RCC 7860 (cell line): ENCODE measurements around the gene CACNB1.

Experiments
- DNase-seq: peaks from one replicate; pipeline ENCODE4 v3.0.0-alpha.2; 2015; ENCODE audit warnings: low spot score
- FAIRE-seq: peaks from 2 replicates; lab custom pipeline; 2012; peaks lifted over from hg19 to GRCh38; lab: Jason Lieb, UNC

Gene CACNB1

GRCh38 chr17:39153599-39154051, 43.8 kb downstream of the CACNB1 start:
- DNase-seq (peak; percentile 93), FAIRE-seq (no peak)

GRCh38 chr17:39151943-39152818, 45.3 kb downstream of the CACNB1 start:
- DNase-seq (peak; percentile 6), FAIRE-seq (no peak)

GRCh38 chr17:39151150-39151942, 46.1 kb downstream of the CACNB1 start, which contains the start of gene PLXDC1:
Gene PLXDC1, minus strand, starts transcription at chr17:39151637. Its CDS starts 200 bp downstream, at chr17:39151437.
- no peak for DNase-seq
- no peak for FAIRE-seq

- FAIRE-seq (no peak), DNase-seq (no peak)
Measured at GRCh38 chr17:39150795-39151149, 46.7 kb downstream of the CACNB1 start.

GRCh38 chr17:39150104-39150634, 47.3 kb downstream of the CACNB1 start:
- DNase-seq, result no peak
- FAIRE-seq, result no peak

- FAIRE-seq (no peak), DNase-seq (no peak)
Measured at GRCh38 chr17:39147221-39148185, 50.0 kb downstream of the CACNB1 start.

GRCh38 chr17:39146273-39146672, 51.2 kb downstream of the CACNB1 start:
- no peak for FAIRE-seq
- DNase-seq, result no peak

- DNase-seq, result no peak
- FAIRE-seq, result no peak
Measured at GRCh38 chr17:39145143-39145542, 52.3 kb downstream of the CACNB1 start.

- FAIRE-seq, result no peak
- DNase-seq, result peak; percentile 42
Measured at GRCh38 chr17:39144416-39144840, 53.0 kb downstream of the CACNB1 start.

GRCh38 chr17:39143552-39144093, 53.8 kb downstream of the CACNB1 start:
- FAIRE-seq (no peak), DNase-seq (no peak)

GRCh38 chr17:39141915-39142664, 55.4 kb downstream of the CACNB1 start:
- FAIRE-seq, result no peak
- DNase-seq, result no peak

GRCh38 chr17:39141294-39141693, 56.2 kb downstream of the CACNB1 start:
- FAIRE-seq (no peak), DNase-seq (no peak)

- no peak for FAIRE-seq
- no peak for DNase-seq
Measured at GRCh38 chr17:39139561-39139960, 57.9 kb downstream of the CACNB1 start.

- DNase-seq (peak; percentile 55), FAIRE-seq (no peak)
Measured at GRCh38 chr17:39139161-39139511, 58.3 kb downstream of the CACNB1 start.

GRCh38 chr17:39138431-39139160, 58.9 kb downstream of the CACNB1 start:
- FAIRE-seq (no peak), DNase-seq (no peak)

GRCh38 chr17:39134878-39135277, 62.6 kb downstream of the CACNB1 start:
- DNase-seq (no peak), FAIRE-seq (no peak)

GRCh38 chr17:39132192-39132610, 65.3 kb downstream of the CACNB1 start:
- FAIRE-seq (no peak), DNase-seq (peak; percentile 63)

- no peak for DNase-seq
- no peak for FAIRE-seq
Measured at GRCh38 chr17:39131616-39132015, 65.9 kb downstream of the CACNB1 start.

- DNase-seq (no peak), FAIRE-seq (no peak)
Measured at GRCh38 chr17:39130205-39130604, 67.3 kb downstream of the CACNB1 start.
